8988T (cell line): ENCODE data around the gene ADAMTSL3.

Experiments used
- DNase-seq: peaks from one replicate; pipeline ENCODE4 v3.0.0; 2011

Gene ADAMTSL3

DNA sequence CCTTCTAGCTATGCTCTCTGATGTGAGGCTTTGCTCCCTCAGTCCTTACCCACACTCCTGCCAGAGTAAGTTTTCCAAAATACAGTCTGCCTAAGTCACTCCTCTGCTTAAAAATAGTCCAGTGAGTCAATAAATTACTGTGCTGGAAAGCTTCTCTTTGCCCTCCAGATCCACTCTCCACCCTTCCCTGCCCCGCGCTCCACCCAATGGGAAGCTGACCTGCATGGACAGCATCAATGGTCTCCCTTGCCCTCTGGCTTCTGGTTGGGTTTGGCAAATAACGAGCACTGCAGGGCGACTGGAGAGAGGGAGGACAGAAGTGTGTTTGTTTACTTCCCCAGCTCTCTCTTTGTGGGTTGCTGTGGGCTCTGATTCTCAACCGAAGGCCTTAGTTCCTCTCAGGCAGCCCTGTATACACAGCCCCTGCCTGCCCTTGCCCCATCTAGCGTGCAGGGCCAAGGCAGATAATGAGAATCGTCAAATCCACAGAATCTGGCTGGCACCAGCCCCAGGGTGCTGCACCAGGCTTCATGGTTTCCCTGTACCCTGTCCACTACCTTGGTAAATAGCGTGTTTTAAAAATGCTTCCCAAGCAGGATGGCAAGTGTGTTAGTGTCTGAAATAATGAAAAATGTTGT, 110.4 kb downstream of the ADAMTSL3 start:
- DNase-seq, result no peak

- DNase-seq, result no peak
Observed at GRCh38 chr15:83766339-83766738, 112.4 kb downstream of the ADAMTSL3 start.

GRCh38 chr15:83767741-83768140, 113.8 kb downstream of the ADAMTSL3 start:
- no peak for DNase-seq

DNA sequence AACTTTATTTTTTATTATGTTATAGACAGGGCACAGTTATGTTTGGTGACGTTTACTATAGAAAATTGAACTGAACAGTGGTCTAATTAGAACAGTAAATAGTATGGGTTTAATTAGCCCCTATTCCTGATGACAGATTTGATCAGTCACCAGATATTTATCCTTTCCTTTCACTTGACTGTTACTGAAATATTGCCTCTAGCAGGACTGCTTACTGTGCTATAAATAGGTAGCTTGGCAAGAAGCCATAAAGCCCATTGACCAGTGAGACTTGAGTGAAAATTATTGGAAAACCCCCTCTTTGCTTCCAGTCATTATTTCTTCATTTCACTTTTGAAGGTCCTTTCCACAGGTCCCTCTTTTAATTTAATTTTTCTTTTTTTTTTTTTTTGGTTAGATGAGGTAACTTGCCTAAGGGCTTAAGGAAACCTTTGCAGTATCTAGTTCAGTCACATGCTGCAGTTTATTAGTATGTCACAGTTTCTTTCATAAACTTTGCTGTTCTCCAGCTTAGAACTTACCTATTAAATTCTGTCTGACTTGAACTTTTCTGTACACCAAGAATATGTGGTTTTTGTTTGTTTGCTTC, 115.6 kb downstream of the ADAMTSL3 start:
- no peak for DNase-seq

DNA sequence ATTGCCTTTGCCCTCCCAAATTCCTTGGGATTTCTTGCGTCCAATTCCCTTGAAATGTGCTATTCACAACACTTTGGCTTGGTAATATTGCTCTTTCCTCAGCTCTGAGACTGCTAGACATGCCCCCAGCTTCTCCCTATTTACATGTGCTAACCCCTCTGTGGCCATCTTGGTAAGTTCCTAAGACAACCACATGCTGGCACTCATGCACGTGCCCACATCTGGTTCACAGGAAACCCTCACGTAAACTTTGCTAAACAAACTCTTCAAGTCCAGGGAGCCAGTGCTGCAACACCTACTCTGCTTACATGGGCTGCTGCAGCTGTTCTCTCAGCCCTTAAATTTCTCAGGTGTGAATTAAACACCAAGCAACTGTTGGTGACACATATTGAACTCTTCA, 121.8 kb downstream of the ADAMTSL3 start:
- DNase-seq, result no peak

DNA sequence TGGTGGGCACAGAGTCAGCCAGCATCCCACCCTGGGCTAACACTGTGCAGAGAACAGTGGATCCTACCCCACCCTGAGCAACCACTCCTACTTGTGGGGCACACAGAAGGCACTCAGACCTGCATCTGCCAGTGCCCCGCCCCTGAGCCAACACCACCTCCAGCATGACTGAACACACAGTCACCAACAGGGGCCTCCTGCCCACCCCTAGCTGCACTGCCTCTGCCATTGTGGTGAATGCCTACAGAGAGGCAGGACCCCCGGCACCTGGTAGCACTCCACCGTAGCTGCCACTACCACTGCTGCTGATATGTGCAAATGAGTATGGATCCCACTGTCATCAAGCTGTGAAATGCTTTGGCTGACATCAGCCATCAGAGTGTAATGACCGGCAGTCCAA, 123.1 kb downstream of the ADAMTSL3 start:
- DNase-seq, result no peak

DNA sequence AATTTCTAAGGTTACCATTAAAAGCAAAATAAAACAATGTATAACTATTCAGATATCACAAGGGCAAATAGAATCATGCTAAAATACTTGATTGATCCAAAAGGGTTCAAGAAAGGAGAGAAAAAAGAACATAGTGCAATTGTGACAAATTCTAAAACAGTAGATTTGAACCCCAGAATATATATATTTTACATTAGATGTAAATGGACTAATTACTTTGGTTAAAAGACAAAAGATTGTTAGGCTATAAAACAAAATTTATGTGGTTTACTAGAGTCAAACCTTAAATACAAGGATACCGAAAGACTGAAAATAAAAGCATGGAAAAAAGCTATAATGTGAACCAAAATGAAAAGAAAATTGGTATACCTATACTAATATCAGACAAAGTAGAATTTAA, 129.3 kb downstream of the ADAMTSL3 start:
- no peak for DNase-seq

DNA sequence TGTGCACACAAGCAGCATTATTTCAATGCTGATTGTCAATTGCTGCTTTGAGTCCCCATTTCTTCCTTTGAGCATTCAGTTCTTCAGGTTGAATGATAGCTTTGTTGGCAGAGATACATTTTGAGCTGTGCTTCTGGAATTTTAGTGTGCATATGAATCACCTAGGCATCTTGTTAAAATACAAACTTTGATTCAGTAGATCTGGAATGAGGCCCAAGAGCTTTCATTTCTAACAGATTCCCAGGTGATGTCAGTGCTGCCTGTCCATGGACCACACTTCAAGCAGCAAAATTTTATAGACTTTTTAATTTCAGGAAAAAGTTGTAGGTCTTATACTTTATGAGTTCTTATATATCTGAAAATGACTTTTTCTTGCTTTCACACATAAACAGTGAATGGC, 131.1 kb downstream of the ADAMTSL3 start:
- no peak for DNase-seq

- DNase-seq, result no peak
Observed at GRCh38 chr15:83786336-83786735, 132.4 kb downstream of the ADAMTSL3 start.

- no peak for DNase-seq
Observed at GRCh38 chr15:83793069-83793468, 139.1 kb downstream of the ADAMTSL3 start.

DNA sequence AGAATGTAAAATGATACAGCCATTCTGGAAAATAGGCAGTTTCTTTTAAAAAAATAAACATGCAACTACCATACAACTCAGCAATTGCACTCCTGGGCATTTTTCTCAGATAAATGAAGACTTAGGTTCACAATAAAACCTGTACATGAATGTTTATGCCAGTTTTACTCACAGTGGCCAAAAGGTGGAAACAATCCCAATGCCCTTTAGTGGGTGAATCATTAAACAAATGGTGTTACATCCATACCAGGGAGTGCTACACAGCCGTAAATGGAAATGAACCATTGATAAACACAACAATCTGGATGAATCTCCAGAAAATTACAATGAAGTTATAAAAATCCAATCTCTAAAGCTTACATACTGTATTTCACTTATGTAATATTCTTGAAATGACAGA, 140.3 kb downstream of the ADAMTSL3 start:
- DNase-seq, result no peak

- no peak for DNase-seq
Observed at GRCh38 chr15:83809345-83809744, 155.4 kb downstream of the ADAMTSL3 start.

DNA sequence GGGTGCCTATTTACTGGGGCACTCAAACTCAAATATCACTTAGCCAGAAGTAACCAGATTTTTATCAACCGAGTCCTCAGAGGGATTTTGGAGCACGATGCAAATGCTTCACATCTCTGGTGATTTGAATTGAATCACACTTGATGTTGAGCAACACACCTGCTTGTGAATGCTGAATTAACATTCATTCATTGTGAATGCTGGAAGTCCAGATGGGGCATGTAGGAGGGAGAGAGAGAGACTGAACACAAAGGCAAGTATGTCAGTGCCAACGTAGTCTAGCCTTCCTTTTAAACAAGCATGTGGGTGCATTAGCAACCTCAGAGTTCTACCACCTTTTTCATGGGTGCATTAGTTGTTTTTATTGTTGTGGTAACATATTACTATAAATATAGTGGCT, 156.2 kb downstream of the ADAMTSL3 start:
- DNase-seq, result no peak

DNA sequence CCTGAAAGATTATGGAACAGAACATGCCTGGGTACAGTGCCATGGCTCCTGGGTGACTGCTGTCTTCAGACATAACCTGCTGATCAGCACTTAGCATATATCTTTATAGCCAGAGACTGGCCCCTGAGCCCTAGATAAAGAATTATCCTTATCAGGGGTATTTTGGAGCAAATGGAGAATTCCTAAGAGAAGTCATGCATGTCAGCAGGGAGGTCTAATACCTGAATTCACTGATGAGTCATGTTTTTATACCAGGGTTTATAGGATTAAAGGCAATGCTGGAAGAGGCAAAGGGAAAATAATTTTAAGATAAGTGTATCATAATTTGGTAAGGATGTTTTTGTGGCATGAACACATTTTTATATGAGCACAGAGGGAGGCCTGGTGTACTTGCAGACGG, 159.8 kb downstream of the ADAMTSL3 start:
- DNase-seq, result no peak

- DNase-seq, result no peak
Observed at GRCh38 chr15:83815506-83815905, 161.6 kb downstream of the ADAMTSL3 start.

DNA sequence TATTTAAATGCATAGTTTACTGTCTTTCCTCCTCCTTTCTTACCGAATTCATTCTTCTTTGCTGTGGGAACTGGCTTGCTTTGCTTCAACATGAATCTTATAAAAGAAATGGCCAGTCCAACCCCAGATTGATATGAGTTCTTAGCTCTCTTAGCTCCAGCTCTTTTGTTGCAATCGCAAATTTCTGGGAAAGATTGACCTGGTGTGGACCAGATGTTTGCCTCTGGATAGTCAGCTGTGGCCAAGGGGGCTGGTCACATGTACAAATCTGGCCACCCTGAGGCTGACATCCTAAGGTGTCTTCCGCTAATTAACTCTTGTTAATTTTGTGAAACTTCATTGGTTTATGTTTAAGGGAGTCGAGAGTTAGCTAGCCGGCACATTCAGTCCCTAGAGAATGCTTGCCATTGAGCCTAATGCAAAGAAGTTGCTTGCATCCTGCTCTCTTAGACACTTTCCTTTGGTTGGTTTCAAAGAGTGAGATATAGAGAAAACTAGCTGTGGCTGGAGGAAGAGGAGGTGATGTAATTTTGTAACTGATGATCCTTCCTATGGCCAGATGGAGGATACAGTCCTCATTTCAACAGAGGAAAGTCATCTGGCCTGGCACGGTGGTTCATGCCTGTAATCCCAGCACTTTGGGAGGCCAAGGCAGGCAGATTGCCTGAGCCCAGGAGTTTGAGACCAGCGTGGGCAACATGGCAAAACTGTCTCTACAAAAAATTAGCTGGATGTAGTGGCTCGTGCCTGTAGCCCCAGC, 162.4 kb downstream of the ADAMTSL3 start:
- no peak for DNase-seq

DNA sequence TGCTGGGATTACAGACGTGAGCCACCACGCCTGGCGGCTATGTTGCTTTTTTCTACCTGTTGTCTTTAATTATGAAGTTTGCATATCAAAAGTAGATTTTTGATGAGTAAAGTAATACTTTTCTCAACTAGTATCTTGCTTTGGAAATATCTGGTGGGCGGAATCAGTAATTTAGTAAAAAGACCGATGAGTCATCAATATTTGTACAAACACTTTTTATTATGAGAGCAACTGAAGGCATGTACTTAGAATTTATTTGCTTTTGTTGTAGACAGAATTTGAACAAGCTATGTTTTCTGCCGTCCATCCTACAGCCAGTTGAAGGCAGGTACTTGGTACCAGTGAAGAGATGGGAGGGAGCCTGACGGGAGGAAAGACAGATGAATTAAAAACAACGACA, 164.7 kb downstream of the ADAMTSL3 start:
- DNase-seq, result no peak

DNA sequence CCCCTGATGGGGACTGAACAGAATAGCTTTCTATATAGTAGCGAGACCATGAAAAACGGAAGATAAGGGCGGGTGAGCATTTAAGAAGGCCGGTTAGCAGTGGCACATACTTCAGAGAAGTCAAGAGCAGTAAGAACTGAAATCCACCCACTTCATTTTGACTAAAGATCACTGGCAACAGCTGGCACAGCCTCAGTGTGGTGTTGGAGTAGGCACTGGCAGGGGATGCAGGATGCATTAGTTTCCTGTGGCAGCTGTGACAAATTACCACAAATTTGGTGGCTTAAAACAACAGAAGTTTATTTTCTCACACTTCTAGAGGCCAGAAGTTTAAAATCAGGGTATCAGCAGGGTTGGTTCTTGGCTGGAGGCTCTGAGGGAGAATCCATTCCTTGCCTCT, 176.5 kb downstream of the ADAMTSL3 start:
- no peak for DNase-seq

- DNase-seq, result no peak
Observed at GRCh38 chr15:83833569-83833968, 179.6 kb downstream of the ADAMTSL3 start.

DNA sequence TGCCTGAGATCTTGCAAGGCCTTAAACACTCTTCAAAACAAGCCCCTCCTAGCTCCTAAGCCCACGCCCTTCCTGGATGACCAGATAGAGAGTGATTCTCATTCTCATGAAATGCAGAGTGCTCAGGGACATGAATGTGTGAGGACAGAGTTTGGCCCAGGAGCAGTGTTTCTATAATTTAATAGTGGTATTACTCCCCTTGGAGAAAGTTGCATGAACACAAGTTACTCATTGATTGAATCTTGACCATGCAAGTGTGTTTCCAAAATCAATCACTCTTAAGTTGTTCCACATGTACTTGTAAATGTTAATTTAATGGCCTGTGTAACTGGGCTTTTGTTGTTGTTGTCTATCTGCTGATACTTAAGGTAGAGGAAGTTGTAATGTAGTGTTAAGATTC, 181.6 kb downstream of the ADAMTSL3 start:
- no peak for DNase-seq

- DNase-seq, result peak; percentile 17
Observed at GRCh38 chr15:83837945-83838571, 184.1 kb downstream of the ADAMTSL3 start.

GRCh38 chr15:83838763-83839162, 184.8 kb downstream of the ADAMTSL3 start:
- DNase-seq, result no peak

DNA sequence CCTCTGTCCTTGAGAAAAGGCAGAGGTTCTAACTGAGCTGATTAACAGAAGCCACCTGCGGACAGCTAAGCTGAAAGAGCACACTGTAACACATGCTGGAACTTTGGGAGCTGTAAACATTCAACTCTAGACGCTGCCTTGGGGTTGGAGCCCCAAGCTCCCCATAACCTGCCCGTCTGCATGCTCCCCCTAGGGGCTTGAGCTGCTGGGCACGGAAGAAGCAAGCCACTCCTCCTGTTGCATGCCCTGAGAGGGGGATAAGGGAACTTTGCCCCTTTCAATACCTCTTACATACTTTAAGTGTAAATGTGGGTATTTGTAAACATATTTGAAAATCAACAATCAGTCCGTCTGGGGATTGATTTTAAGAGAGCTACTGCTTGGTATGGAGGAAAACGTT, 188.4 kb downstream of the ADAMTSL3 start:
- DNase-seq, result no peak

GRCh38 chr15:83843471-83843871, 189.5 kb downstream of the ADAMTSL3 start:
- DNase-seq, result no peak
